HEK293 (cell line): Measurements from ENCODE around the gene SMIM14.
"Not testable (repeated sequence)": the region's sequence is repeated elsewhere in the genome, so short reads cannot be mapped to it uniquely, and the experiment has no call there.

ENCODE experiments used
- CTCF ChIA-PET: fragments of 350-600 bp; formaldehyde crosslinking; extraction: SDS; loops from one replicate; lab custom pipeline; 2021; ENCODE audit warnings: antibody characterized with exemption; lab: Yijun Ruan, JAX
- POLR2A ChIA-PET: fragments of 300-600 bp; formaldehyde crosslinking; extraction: SDS; loops from one replicate; lab custom pipeline; 2020; ENCODE audit warnings: antibody characterized with exemption, inconsistent platforms; lab: Yijun Ruan, JAX
- H3K27ac ChIP-seq: fragments of 200-500 bp; sonication (Bioruptor generic); 2 replicates; pipeline ENCODE4 v1.5.1; 2014; ENCODE audit warnings: low read depth, low read length, control low read depth, inconsistent platforms; ENCODE audit errors: extremely low read depth
- H3K36me3 ChIP-seq, 2 experiments: fragments of 200-500 bp in 1 of 2; sonication (Bioruptor generic) in 1 of 2; 1 replicate in 1 of 2; 2 replicates in 1 of 2; pipeline ENCODE4 v1.5.1; 2014 to 2017; ENCODE audit warnings: inconsistent platforms in 2 of 2, low read length in 2 of 2; ENCODE audit not compliant: control insufficient read depth in 2 of 2, insufficient read depth in 1 of 2
- H3K4me1 ChIP-seq: fragments of 200-500 bp; sonication (Bioruptor generic); 2 replicates; pipeline ENCODE4 v1.5.1; 2014; ENCODE audit warnings: mild to moderate bottlenecking, low read length, inconsistent platforms; ENCODE audit not compliant: control insufficient read depth, insufficient read depth
- H3K4me3 ChIP-seq: 2 replicates; pipeline ENCODE4 v1.5.1; 2011; ENCODE audit warnings: low read depth, mild to moderate bottlenecking, control low read depth, low read length, moderate library complexity
- H3K9me3 ChIP-seq: fragments of 200-500 bp; sonication (Bioruptor generic); 2 replicates; pipeline ENCODE4 v1.5.1; 2014; ENCODE audit warnings: low read depth, low read length, inconsistent platforms; ENCODE audit not compliant: control insufficient read depth, insufficient read depth
- BCL6B ChIP-seq: fragments of 450-650 bp; formaldehyde crosslinking; IDR thresholded peaks from 2 replicates; pipeline ENCODE4 v1.5.1; 2017; ENCODE audit warnings: missing biosample characterization, missing genetic modification characterization
- EGR2 ChIP-seq: fragments of 450-650 bp; formaldehyde crosslinking; IDR thresholded peaks from 2 replicates; pipeline ENCODE4 v1.5.1; 2016; ENCODE audit warnings: low read depth, missing biosample characterization, missing genetic modification characterization
- GLI4 ChIP-seq: fragments of 450-650 bp; formaldehyde crosslinking; IDR thresholded peaks from 2 replicates; pipeline ENCODE4 v1.5.1; 2016; ENCODE audit warnings: missing biosample characterization, missing genetic modification characterization
- SP3 ChIP-seq: fragments of 450-650 bp; formaldehyde crosslinking; IDR thresholded peaks from 2 replicates; pipeline ENCODE4 v1.5.1; 2016; ENCODE audit warnings: missing biosample characterization, missing genetic modification characterization
- ZFHX2 ChIP-seq: fragments of 450-650 bp; formaldehyde crosslinking; conservative IDR thresholded peaks from 2 replicates; pipeline ENCODE4 v1.5.1; 2016; ENCODE audit warnings: missing biosample characterization, missing genetic modification characterization
- ZNF157 ChIP-seq: fragments of 450-650 bp; formaldehyde crosslinking; IDR thresholded peaks from 2 replicates; pipeline ENCODE4 v1.5.1; 2016; ENCODE audit warnings: missing biosample characterization, missing genetic modification characterization
- ZNF274 ChIP-seq, 2 experiments: fragments of 200-500 bp in 1 of 2; fragments of 450-650 bp in 1 of 2; sonication (Bioruptor generic) in 1 of 2; formaldehyde crosslinking in 1 of 2; IDR thresholded peaks; 2 replicates each; pipeline versions ENCODE4 v1.5.1 to v1.6.1; 2014 to 2016; ENCODE audit warnings: borderline replicate concordance in 1 of 2, inconsistent platforms in 1 of 2, low read length in 1 of 2, missing biosample characterization in 1 of 2, missing genetic modification characterization in 1 of 2
- ZNF416 ChIP-seq: fragments of 450-650 bp; formaldehyde crosslinking; IDR thresholded peaks from 2 replicates; pipeline ENCODE4 v1.5.1; 2016; ENCODE audit warnings: missing biosample characterization, missing genetic modification characterization
- ZNF449 ChIP-seq: fragments of 450-650 bp; formaldehyde crosslinking; IDR thresholded peaks from 2 replicates; pipeline ENCODE4 v1.5.1; 2017; ENCODE audit warnings: missing biosample characterization, mild to moderate bottlenecking, missing genetic modification characterization, moderate library complexity
- ZNF555 ChIP-seq: fragments of 450-650 bp; formaldehyde crosslinking; conservative IDR thresholded peaks from 2 replicates; pipeline ENCODE4 v1.5.1; 2017; ENCODE audit warnings: missing biosample characterization, mild to moderate bottlenecking, missing genetic modification characterization, inconsistent platforms
- ZNF610 ChIP-seq: fragments of 450-650 bp; formaldehyde crosslinking; IDR thresholded peaks from 2 replicates; pipeline ENCODE4 v1.5.1; 2016; ENCODE audit warnings: missing biosample characterization, missing genetic modification characterization, borderline replicate concordance
- ZNF626 ChIP-seq: fragments of 450-650 bp; sonication (Bioruptor Pico); formaldehyde crosslinking; IDR thresholded peaks from 2 replicates; pipeline ENCODE4 v1.5.1; 2018; ENCODE audit warnings: missing biosample characterization, missing genetic modification characterization, inconsistent platforms
- ZNF664 ChIP-seq: fragments of 450-650 bp; formaldehyde crosslinking; IDR thresholded peaks from 2 replicates; pipeline ENCODE4 v1.5.1; 2016; ENCODE audit warnings: missing biosample characterization, missing genetic modification characterization
- ZNF76 ChIP-seq: fragments of 450-650 bp; formaldehyde crosslinking; IDR thresholded peaks from 2 replicates; pipeline ENCODE4; 2016; ENCODE audit warnings: low read depth, missing biosample characterization, missing genetic modification characterization, borderline replicate concordance
- ZNF830 ChIP-seq: fragments of 450-650 bp; IDR thresholded peaks from 2 replicates; pipeline ENCODE4 v1.5.0; 2018; ENCODE audit warnings: missing biosample characterization, missing genetic modification characterization, low read depth, mild to moderate bottlenecking, moderate library complexity
- TF ChIP-seq, protein P1 (sequence below): fragments of 450-650 bp; formaldehyde crosslinking; IDR thresholded peaks from 2 replicates; pipeline ENCODE4 v1.5.1; 2016; ENCODE audit warnings: missing biosample characterization, missing genetic modification characterization
- TF ChIP-seq, protein P2 (sequence below): fragments of 450-650 bp; formaldehyde crosslinking; IDR thresholded peaks from 2 replicates; pipeline ENCODE4 v1.5.1; 2016; ENCODE audit warnings: missing biosample characterization, missing genetic modification characterization
- TF ChIP-seq, protein P3 (sequence below): fragments of 450-650 bp; formaldehyde crosslinking; IDR thresholded peaks from 2 replicates; pipeline ENCODE4 v1.5.0; 2017; ENCODE audit warnings: missing biosample characterization, missing genetic modification characterization, borderline replicate concordance

The SMIM14 gene

GRCh38 chr4:39655876-39656275 is 17.2 kb upstream of the SMIM14 start:
- CTCF ChIA-PET: interaction anchor here (0.6 kb wide), 1 partner anchor 12 kb away, joined by 3 read pairs; no protein-coding TSS in a partner anchor
- H3K27ac ChIP-seq: no peak overlapping the region
- no peaks in the 10 kb centered on the region for H3K36me3 ChIP-seq
- no peaks in the 10 kb centered on the region for H3K9me3 ChIP-seq
- H3K4me1 ChIP-seq: no peaks in the 10 kb centered on the region
- H3K4me3 ChIP-seq: no peak overlapping the region
- POLR2A ChIA-PET: no interaction called here
- TF ChIP-seq ZNF610 (tag by site-specific recombination): no peak
- no peak for TF ChIP-seq ZNF449 (tag by site-specific recombination)
- TF ChIP-seq, protein P1, sequence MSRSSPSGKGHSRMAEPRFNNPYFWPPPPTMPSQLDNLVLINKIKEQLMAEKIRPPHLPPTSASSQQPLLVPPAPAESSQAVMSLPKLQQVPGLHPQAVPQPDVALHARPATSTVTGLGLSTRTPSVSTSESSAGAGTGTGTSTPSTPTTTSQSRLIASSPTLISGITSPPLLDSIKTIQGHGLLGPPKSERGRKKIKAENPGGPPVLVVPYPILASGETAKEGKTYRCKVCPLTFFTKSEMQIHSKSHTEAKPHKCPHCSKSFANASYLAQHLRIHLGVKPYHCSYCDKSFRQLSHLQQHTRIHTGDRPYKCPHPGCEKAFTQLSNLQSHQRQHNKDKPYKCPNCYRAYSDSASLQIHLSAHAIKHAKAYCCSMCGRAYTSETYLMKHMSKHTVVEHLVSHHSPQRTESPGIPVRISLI: no peak
- TF ChIP-seq SP3 (tag by site-specific recombination): no peak
- no peak for TF ChIP-seq ZNF157 (tag by site-specific recombination)
- TF ChIP-seq GLI4 (tag by site-specific recombination): no peak
- no peak for TF ChIP-seq ZNF416
- TF ChIP-seq, protein P2, sequence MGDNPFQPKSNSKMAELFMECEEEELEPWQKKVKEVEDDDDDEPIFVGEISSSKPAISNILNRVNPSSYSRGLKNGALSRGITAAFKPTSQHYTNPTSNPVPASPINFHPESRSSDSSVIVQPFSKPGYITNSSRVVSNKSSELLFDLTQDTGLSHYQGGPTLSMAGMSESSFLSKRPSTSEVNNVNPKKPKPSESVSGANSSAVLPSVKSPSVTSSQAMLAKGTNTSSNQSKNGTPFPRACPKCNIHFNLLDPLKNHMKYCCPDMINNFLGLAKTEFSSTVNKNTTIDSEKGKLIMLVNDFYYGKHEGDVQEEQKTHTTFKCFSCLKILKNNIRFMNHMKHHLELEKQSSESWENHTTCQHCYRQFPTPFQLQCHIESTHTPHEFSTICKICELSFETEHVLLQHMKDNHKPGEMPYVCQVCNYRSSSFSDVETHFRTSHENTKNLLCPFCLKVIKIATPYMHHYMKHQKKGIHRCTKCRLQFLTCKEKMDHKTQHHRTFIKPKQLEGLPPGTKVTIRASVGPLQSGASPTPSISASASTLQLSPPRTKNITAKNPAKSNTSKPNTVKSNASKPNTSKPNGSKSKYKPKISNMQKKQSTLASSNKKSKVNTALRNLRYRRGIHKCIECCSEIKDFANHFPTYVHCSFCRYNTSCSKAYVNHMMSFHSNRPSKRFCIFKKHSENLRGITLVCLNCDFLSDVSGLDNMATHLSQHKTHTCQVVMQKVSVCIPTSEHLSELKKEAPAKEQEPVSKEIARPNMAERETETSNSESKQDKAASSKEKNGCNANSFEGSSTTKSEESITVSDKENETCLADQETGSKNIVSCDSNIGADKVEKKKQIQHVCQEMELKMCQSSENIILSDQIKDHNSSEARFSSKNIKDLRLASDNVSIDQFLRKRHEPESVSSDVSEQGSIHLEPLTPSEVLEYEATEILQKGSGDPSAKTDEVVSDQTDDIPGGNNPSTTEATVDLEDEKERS (tag by site-specific recombination): no peak
- no peak for TF ChIP-seq ZNF274 (IDR thresholded peaks at IDR 0.05; ENCODE audit: low read length)
- no peak for TF ChIP-seq ZNF274 (tag by site-specific recombination; IDR thresholded peaks at IDR 0.05; ENCODE audit: borderline replicate concordance)
- TF ChIP-seq ZNF76 (tag by site-specific recombination): no peak
- TF ChIP-seq BCL6B (tag by site-specific recombination): no peak
- TF ChIP-seq ZFHX2 (tag by site-specific recombination): no peak
- no peak for TF ChIP-seq ZNF626
- TF ChIP-seq ZNF555: no peak

- Histone ChIP-seq H3K36me3 (no peaks in the 10 kb centered on the region), H3K9me3 (no peaks in the 10 kb centered on the region), H3K4me1 (no peaks in the 10 kb centered on the region), H3K27ac (no peak overlapping the region), H3K4me3 (no peak overlapping the region)
- ChIA-PET CTCF (no interaction called here), POLR2A (no interaction called here)
- TF ChIP-seq ZFHX2 (tag by site-specific recombination): no peak
- no peak for TF ChIP-seq ZNF664
- TF ChIP-seq, protein P3, sequence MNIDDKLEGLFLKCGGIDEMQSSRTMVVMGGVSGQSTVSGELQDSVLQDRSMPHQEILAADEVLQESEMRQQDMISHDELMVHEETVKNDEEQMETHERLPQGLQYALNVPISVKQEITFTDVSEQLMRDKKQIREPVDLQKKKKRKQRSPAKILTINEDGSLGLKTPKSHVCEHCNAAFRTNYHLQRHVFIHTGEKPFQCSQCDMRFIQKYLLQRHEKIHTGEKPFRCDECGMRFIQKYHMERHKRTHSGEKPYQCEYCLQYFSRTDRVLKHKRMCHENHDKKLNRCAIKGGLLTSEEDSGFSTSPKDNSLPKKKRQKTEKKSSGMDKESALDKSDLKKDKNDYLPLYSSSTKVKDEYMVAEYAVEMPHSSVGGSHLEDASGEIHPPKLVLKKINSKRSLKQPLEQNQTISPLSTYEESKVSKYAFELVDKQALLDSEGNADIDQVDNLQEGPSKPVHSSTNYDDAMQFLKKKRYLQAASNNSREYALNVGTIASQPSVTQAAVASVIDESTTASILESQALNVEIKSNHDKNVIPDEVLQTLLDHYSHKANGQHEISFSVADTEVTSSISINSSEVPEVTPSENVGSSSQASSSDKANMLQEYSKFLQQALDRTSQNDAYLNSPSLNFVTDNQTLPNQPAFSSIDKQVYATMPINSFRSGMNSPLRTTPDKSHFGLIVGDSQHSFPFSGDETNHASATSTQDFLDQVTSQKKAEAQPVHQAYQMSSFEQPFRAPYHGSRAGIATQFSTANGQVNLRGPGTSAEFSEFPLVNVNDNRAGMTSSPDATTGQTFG (tag by site-specific recombination): no peak
- TF ChIP-seq EGR2: no peak
- no peak for TF ChIP-seq ZNF830
These were observed 16.5 kb upstream of the SMIM14 start for GRCh38 chr4:39655211-39655610.

GRCh38 chr4:39651586-39651985 is 12.9 kb upstream of the SMIM14 start:
- H3K36me3 ChIP-seq, POLR2A ChIA-PET, H3K9me3 ChIP-seq, H3K4me3 ChIP-seq, H3K4me1 ChIP-seq, H3K27ac ChIP-seq: not testable (repeated sequence)
- CTCF ChIA-PET: interaction anchor here (0.6 kb wide), 1 partner anchor 48 kb away, joined by 3 read pairs; no protein-coding TSS in a partner anchor
